Heart left ventricle (tissue), 13 donors: ENCODE results near the gene HOXC5.

Experiments
- CTCF ChIP-seq, 12 donors: fragments of 200-600 bp; sonication (generic) in 4 of 12; IDR thresholded peaks; one replicate each; pipeline versions ENCODE4 v1.5.0 to v1.8.0; 2018 to 2022; ENCODE audit warnings: antibody characterized with exemption in 12 of 12, mild to moderate bottlenecking in 5 of 12
- POLR2A ChIP-seq, 2 donors: fragments of 450-650 bp; IDR thresholded peaks; one replicate each; pipeline ENCODE4 v1.6.1; 2017; ENCODE audit warnings: antibody characterized with exemption in 2 of 2, mild to moderate bottlenecking in 2 of 2, moderate library complexity in 2 of 2
- donor health status: ischemic (EF 13 %, LVEDD 7.1; RV severe dilation, severe dysfunction).
- donor health status: DM: no; HTN: yes; CAD: no.
- donor health status: DM: no; HTN: no; CAD: no.
- donor health status: ischemic (EF 25% LVEDD 6.9; RV normal size, moderate dysfunction).
- donor health status: ischemic (EF 25% LVEDD 5.7; RV mildly dilated, moderate dysfunction).
- donor health status: ischemic (EF 35%, LVEDD 5.7; RV mildly dilated, moderate dysfunction).
- donor health status: nonischemic (EF 11% LVEDD 7.7; RV severe dilation, severe dysfunction).
- donor health status: DM: yes; HTN: yes; CAD: no.
- donor health status: PGD.
- donor health status: ischemic (EF 29% LVEDD 5.4; RV normal size, mild dysfunction).
- donor health status: nonischemic (EF 23%, LVEDD 6.1; RV moderate dilation, normal function).

- peak; percentile 84 to 96 (median 94) for TF ChIP-seq CTCF (IDR thresholded peaks at IDR 0.05)
- no peak for TF ChIP-seq POLR2A (IDR thresholded peaks at IDR 0.05)
These were observed 26.8 kb upstream of the HOXC5 start for GRCh38 chr12:54005853-54006558.
